Small intestine (tissue), 16 donors: ENCODE results near the gene TMEM14A. TPM values are rescaled to one million over a fixed set of nuclear protein-coding genes. Genes with fewer than 3 reads are reported as not detected.

Experiments
- DNase-seq, 2 donors: peaks; one replicate each; pipeline versions ENCODE4 v3.0.0 to v3.0.0-alpha.2; 2013
- FAIRE-seq: peaks from 2 replicates; lab custom pipeline; 2012; peaks lifted over from hg19 to GRCh38; lab: Jason Lieb, UNC
- H3K27ac ChIP-seq, 3 donors: one replicate each; pipeline ENCODE4 v1.5.1; 2013; ENCODE audit warnings: low read length in 2 of 3, mild to moderate bottlenecking in 2 of 3, control low read depth in 1 of 3, inconsistent platforms in 1 of 3, low read depth in 1 of 3, moderate library complexity in 1 of 3
- H3K27me3 ChIP-seq, 3 donors: one replicate each; pipeline ENCODE4 v1.6.1; 2013; ENCODE audit warnings: low read length in 3 of 3, inconsistent platforms in 1 of 3; ENCODE audit not compliant: control insufficient read depth in 3 of 3, insufficient read depth in 3 of 3
- H3K36me3 ChIP-seq, 3 donors: one replicate each; pipeline ENCODE4 v1.6.1; 2013; ENCODE audit warnings: low read length in 3 of 3, inconsistent platforms in 1 of 3, low read depth in 1 of 3, mild to moderate bottlenecking in 1 of 3, moderate library complexity in 1 of 3; ENCODE audit not compliant: control insufficient read depth in 3 of 3, insufficient read depth in 2 of 3
- H3K4me1 ChIP-seq, 3 donors: one replicate each; pipeline ENCODE4 v1.6.1; 2013; ENCODE audit warnings: low read length in 2 of 3, inconsistent platforms in 1 of 3, low read depth in 1 of 3, mild to moderate bottlenecking in 1 of 3, moderate library complexity in 1 of 3; ENCODE audit not compliant: control insufficient read depth in 3 of 3, insufficient read depth in 2 of 3
- H3K4me3 ChIP-seq, 3 donors: one replicate each; pipeline ENCODE4 v1.5.1; 2013; ENCODE audit warnings: low read length in 3 of 3, control low read depth in 1 of 3, inconsistent platforms in 1 of 3, low read depth in 1 of 3, mild to moderate bottlenecking in 1 of 3, moderate library complexity in 1 of 3
- H3K9me3 ChIP-seq, 2 donors: one replicate each; pipeline ENCODE4 v1.6.1; 2013; ENCODE audit warnings: low read depth in 1 of 2, low read length in 1 of 2; ENCODE audit not compliant: control insufficient read depth in 2 of 2, insufficient read depth in 1 of 2
- WGBS, 3 donors: extraction: QIAGEN DNeasy Blood & Tissue Kit; methylation state at CpG; one replicate each; pipeline ENCODE4 v1.1.7; 2013; 5-methylcytosine and 5-hydroxymethylcytosine counted together
- long read RNA-seq, 10 donors: transcript quantifications; one replicate each; lab custom pipeline, GENCODE V29; 2026
- polyA plus RNA-seq, 4 donors: library from polyadenylated mRNA; stranded (reverse) in 3 of 4; unstranded in 1 of 4; fragments of 200-250 nt in 3 of 4; fragments of 120-200 nt in 1 of 4; gene quantifications; one replicate each; pipeline versions ENCODE4 v1.2.1 to v1.2.3, GENCODE V29; 2013
- donor health status: healthy with polysubstance abuse.
- donor health status: control.
- donor health status: control.
- donor health status: Bipolar disorder and iron deficiency.
- donor health status: healthy.

The TMEM14A gene, protein sequence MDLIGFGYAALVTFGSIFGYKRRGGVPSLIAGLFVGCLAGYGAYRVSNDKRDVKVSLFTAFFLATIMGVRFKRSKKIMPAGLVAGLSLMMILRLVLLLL
- polyA plus RNA-seq, result 10 to 100 TPM; 26.7 to 52.2 (median 36.7) TPM
- long read RNA-seq, donor 1, transcript TMEM14A-201 (5 exons, 992 nt), result major isoform, 79 of 1,724 reads
- long read RNA-seq, donor 1, partial matches to known transcripts, result 1,630 of 1,724 reads
- long read RNA-seq, donor 1, other reads (novel, unspliced or antisense), result 15 of 1,724 reads
- long read RNA-seq, donor 2, transcript TMEM14A-201 (5 exons, 992 nt), result major isoform, 11 of 11 reads
- long read RNA-seq, donor 2, partial matches to known transcripts, result 0 of 11 reads
- long read RNA-seq, donor 2, other reads (novel, unspliced or antisense), result 0 of 11 reads
- long read RNA-seq, donor 3, transcript TMEM14A-201 (5 exons, 992 nt), result major isoform, 30 of 30 reads
- long read RNA-seq, donor 3, partial matches to known transcripts, result 0 of 30 reads
- long read RNA-seq, donor 3, other reads (novel, unspliced or antisense), result 0 of 30 reads
- long read RNA-seq, donor 4, partial matches to known transcripts, result 0 of 2 reads
- long read RNA-seq, donor 4, other reads (novel, unspliced or antisense), result 0 of 2 reads
- long read RNA-seq, donor 5, transcript TMEM14A-201 (5 exons, 992 nt), result major isoform, 13 of 13 reads
- long read RNA-seq, donor 5, partial matches to known transcripts, result 0 of 13 reads
- long read RNA-seq, donor 5, other reads (novel, unspliced or antisense), result 0 of 13 reads
- long read RNA-seq, donor 6, transcript TMEM14A-201 (5 exons, 992 nt), result major isoform, 25 of 25 reads
- long read RNA-seq, donor 6, partial matches to known transcripts, result 0 of 25 reads
- long read RNA-seq, donor 6, other reads (novel, unspliced or antisense), result 0 of 25 reads
- long read RNA-seq, donor 7, transcript TMEM14A-201 (5 exons, 992 nt), result major isoform, 22 of 22 reads
- long read RNA-seq, donor 7, partial matches to known transcripts, result 0 of 22 reads
- long read RNA-seq, donor 7, other reads (novel, unspliced or antisense), result 0 of 22 reads
- long read RNA-seq, donor 8, partial matches to known transcripts, result 0 of 3 reads
- long read RNA-seq, donor 8, other reads (novel, unspliced or antisense), result 0 of 3 reads
- long read RNA-seq, donor 9, transcript TMEM14A-201 (5 exons, 992 nt), result major isoform, 9 of 9 reads
- long read RNA-seq, donor 9, partial matches to known transcripts, result 0 of 9 reads
- long read RNA-seq, donor 9, other reads (novel, unspliced or antisense), result 0 of 9 reads
- long read RNA-seq, donor 10, transcript TMEM14A-201 (5 exons, 992 nt), result major isoform, 43 of 43 reads
- long read RNA-seq, donor 10, partial matches to known transcripts, result 0 of 43 reads
- long read RNA-seq, donor 10, other reads (novel, unspliced or antisense), result 0 of 43 reads

DNA sequence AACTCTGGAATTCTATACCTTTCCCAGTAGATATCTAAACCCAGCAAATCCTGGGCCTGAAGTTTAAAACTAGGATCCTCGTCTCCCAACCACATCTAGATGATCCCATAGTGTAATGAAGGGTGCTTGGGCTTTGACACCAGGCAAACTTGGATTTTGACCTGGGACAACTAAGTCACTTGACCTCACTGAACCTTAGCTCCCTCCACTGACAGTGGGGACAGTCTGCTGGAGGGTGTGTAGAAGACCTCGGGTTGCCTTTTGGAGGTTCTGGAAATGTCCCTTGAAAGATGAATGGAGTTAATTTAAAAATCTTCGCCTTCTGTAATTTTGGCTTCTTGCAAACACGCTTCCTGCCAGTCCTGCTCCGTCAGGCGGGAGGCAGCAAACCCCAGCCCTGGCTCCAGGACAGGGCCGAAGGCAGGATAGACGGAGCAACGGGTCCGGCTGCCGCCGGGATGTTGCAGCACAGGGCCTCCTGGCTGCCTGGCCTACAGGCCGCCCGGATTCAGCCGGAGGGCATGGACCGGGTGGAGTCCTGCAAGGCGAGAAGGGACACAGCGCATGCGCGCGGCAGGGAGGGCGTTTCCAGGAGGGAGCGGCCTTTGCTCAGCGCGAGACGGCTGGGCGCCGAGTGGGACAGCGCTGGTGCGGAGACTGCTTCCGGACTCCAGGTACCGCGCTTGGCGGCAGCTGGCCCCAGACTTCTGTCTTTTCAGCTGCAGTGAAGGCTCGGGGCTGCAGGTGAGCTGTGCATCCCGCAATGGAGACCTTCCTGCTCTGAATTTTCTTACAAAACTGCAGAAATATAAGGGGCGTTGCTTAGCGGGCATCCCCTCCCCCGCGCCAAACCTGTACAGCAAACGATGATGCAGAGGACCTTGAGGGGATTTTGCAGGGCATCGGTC lies at the start of gene TMEM14A:
TSS of gene TMEM14A (plus strand) at position 612 of the 908 bp plus-strand sequence. CDS start 5,990 bp downstream, outside the sequence.
- peak; percentile 97 to 98 for DNase-seq
- no peak for FAIRE-seq

DNA sequence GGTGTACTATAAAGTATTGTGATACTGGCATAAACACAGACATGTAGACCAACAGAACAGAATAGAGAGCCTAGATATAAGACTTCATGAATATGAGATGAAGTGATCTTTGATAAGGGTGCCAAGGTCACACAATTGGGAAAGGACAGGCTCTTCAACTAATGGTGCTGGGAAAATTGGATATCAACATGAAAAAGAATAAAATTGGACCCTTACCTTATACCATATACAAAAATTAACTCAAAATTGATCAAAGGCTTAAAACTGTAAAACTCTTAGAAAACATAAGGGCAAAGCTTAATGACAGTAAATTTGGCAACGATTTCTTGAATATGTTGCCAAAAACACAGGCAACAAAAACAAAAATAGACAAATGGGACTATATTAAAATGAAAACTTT lies 49.3 kb upstream of the TMEM14A start:
- WGBS, 3 donors, result 76 to 84% (median 82%) methylated on average over 1 of the region's 1 CpG
- no peak for DNase-seq
- Histone ChIP-seq H3K9me3 (no peaks in the 10 kb centered on the region), H3K27ac (no peak overlapping the region), H3K4me3 (no peak overlapping the region), H3K4me1 (no peaks in the 10 kb centered on the region), H3K27me3 (no peaks in the 10 kb centered on the region), H3K36me3 (no peaks in the 10 kb centered on the region)
- no peak for FAIRE-seq

More for the DNA sequence above, at the start of gene TMEM14A:
- Histone ChIP-seq H3K4me3 (peak within 1 kb of the TSS; percentile 32 to 87 (median 57)), H3K27me3 (no peaks in the 10 kb centered on the region), H3K9me3 (no peaks in the 10 kb centered on the region), H3K27ac (peak within 1 kb of the TSS; percentile 12 to 66 (median 46)), H3K36me3 (peaks cover 0 to 3% (median 2%) of the 10 kb centered on the region in 3 donors), H3K4me1 (peaks cover 3 to 31% (median 7%) of the 10 kb centered on the region in 3 donors)
- 2 to 3% (median 3%) methylated on average over 42 of the region's 42 CpGs for WGBS, 3 donors

DNA sequence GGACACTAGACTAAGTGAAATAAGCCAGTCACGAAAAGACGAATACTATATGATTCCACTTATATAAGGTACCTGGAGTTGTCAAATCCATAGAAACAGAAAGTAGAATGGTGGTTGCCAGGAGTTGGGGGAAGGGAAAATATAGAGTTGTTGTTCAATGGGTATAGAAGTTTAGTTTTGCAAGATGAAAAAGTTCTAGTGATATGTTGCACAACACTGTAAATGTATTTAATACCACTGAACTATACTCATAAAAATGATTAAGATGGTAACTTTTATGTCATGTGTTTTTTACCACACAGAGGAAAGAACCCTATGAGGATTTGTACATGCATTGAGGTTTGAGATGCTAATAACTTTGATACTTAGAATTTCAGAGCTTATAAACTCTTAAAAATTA lies 48.1 kb upstream of the TMEM14A start:
- FAIRE-seq, result no peak
- H3K4me1 ChIP-seq, result no peaks in the 10 kb centered on the region
- no peak overlapping the region for H3K27ac ChIP-seq
- no peak overlapping the region for H3K4me3 ChIP-seq
- no peaks in the 10 kb centered on the region for H3K27me3 ChIP-seq
- no peaks in the 10 kb centered on the region for H3K9me3 ChIP-seq
- DNase-seq, result no peak
- 75 to 87% (median 86%) methylated on average over 2 of the region's 2 CpGs for WGBS, 3 donors
- H3K36me3 ChIP-seq, result no peaks in the 10 kb centered on the region

DNA sequence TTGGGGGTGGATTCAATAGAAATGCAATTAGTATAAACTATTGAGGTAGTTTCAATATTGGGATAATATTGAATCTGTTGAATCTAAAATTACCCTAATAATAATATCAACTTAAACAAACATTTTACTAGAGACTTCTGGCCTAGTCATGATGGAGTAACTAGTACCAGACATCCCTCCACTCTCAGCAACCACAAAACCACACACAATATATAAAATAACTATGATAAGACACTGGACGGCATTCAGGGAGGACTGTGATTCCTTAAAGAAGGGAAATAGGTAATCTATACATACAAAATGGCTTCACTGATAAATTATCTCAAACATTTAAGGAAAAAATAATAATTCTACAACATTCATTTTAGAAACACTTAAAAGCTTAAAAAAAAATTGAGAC lies 38.9 kb upstream of the TMEM14A start:
- H3K27me3 ChIP-seq, result no peaks in the 10 kb centered on the region
- no peaks in the 10 kb centered on the region for H3K36me3 ChIP-seq
- no peaks in the 10 kb centered on the region for H3K4me1 ChIP-seq
- no peak for FAIRE-seq
- no peak overlapping the region for H3K4me3 ChIP-seq
- WGBS, 3 donors, result 87 to 97% (median 88%) methylated on average over 1 of the region's 1 CpG
- DNase-seq, result no peak
- H3K9me3 ChIP-seq, result no peaks in the 10 kb centered on the region
- no peak overlapping the region for H3K27ac ChIP-seq

DNA sequence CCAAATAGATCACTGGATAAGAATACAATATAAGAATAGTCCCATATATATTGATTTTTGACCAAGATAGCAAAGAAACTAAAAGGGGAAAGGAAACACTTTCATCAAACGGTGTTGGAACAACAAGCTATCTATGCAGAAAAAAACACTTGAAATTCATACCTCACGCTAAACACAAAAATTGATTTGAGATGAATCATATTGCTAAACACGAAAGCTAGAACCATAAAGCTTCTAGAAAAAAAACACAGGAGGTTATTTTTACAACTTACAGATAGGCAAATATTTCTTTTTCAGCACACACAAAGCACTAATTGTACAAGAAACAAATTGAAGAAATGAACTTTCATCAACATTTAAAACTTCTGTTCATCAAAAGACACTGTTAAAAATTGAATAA lies 36.7 kb upstream of the TMEM14A start:
- Histone ChIP-seq H3K27ac (no peak overlapping the region), H3K9me3 (no peaks in the 10 kb centered on the region), H3K4me1 (no peaks in the 10 kb centered on the region), H3K4me3 (no peak overlapping the region), H3K27me3 (no peaks in the 10 kb centered on the region), H3K36me3 (no peaks in the 10 kb centered on the region)
- DNase-seq (no peak), FAIRE-seq (no peak)
- WGBS, 3 donors, result 38 to 60% (median 44%) methylated on average over 3 of the region's 3 CpGs

DNA sequence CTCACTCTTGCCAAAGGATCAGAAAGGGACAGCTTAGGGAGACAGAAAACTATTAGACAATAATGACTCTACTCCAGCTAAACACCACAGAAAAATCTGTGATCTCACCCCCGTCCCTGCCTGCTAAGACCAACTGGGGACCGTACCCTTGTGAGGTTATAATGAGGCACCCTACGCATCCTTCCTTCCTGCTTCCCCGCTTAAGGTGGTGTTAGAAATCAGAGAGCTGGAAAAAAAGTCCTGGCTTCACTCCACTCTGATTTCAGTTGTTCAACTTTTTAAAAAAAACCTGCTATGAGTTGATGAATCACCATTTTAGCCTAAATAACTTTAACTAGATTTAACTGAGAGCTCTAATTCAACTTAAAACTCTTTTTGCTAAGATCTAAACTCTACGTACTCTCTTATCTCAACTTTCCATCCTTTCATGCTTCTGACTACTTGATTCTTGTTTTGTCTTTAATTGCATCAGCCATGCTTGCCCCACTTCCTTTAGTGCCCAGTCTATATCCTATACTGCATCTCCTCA lies 35.8 kb upstream of the TMEM14A start:
- H3K9me3 ChIP-seq, result no peaks in the 10 kb centered on the region
- H3K27me3 ChIP-seq, result peaks cover 0 to 2% (median 0%) of the 10 kb centered on the region in 3 donors
- no peak for DNase-seq
- peaks cover 0 to 2% (median under 1%) of the 10 kb centered on the region in 3 donors for H3K4me1 ChIP-seq
- H3K27ac ChIP-seq, result no peak overlapping the region
- H3K36me3 ChIP-seq, result no peaks in the 10 kb centered on the region
- 61 to 81% (median 76%) methylated on average over 5 of the region's 5 CpGs for WGBS, 3 donors
- no peak for FAIRE-seq
- no peak overlapping the region for H3K4me3 ChIP-seq

DNA sequence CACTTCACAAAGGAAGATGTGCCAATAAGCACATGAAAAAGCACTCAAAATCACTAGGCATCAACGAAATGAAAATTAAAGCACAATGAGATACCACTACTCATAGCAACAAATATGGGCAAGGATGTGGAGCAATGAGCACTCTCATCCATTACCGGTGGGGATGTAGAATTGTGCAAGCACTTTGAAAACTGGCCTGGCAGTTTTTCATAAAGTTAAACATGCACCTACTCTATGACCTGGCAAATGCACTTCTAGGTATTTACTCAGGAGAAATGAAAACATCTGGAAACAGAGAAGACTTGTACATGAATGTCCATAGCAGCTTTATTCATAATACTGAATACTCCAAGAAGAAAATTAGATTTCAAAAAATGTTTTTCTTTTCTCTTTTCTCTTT lies 34.1 kb upstream of the TMEM14A start:
- 60 to 82% (median 80%) methylated on average over 2 of the region's 2 CpGs for WGBS, 3 donors
- no peaks in the 10 kb centered on the region for H3K9me3 ChIP-seq

More for the DNA sequence above, 34.1 kb upstream of the TMEM14A start:
- DNase-seq (no peak), FAIRE-seq (no peak)
- Histone ChIP-seq H3K4me3 (no peak overlapping the region), H3K4me1 (peaks cover 0 to 5% (median 2%) of the 10 kb centered on the region in 3 donors), H3K27ac (no peak overlapping the region), H3K36me3 (no peaks in the 10 kb centered on the region), H3K27me3 (peaks cover 0 to 2% (median 0%) of the 10 kb centered on the region in 3 donors)
